WTC11 (cell line): Measurements from ENCODE around the gene YBEY. TPM values are rescaled to one million over a fixed set of nuclear protein-coding genes. Genes with fewer than 3 reads are reported as not detected.

Experiments
- ATAC-seq: fragments of 200-7000 bp; cut with Tn5 transposase; 2 replicates; pipeline ENCODE4 v1.10.0; 2021; ENCODE audit warnings: mild to moderate bottlenecking, moderate library complexity
- CTCF ChIA-PET: fragments of 300-600 bp; sonication (Branson Sonifier 250); formaldehyde crosslinking; loops from one replicate; lab custom pipeline; 2021; ENCODE audit warnings: antibody characterized with exemption; lab: Charles Lee
- POLR2A ChIA-PET: fragments of 350-600 bp; sonication (Branson Sonifier 250); formaldehyde crosslinking; loops from one replicate; lab custom pipeline; 2021; ENCODE audit warnings: antibody characterized with exemption; lab: Charles Lee
- DNase-seq: peaks from one replicate; pipeline ENCODE4 v3.0.0; 2021; ENCODE audit warnings: low spot score
- H3K27ac Mint-ChIP-seq: 2 replicates; pipeline ENCODE4 v1.8.0; 2021; ENCODE audit warnings: mixed read lengths
- H3K27me3 Mint-ChIP-seq: 2 replicates; pipeline ENCODE4 v1.8.0; 2021; ENCODE audit warnings: low read depth, mild to moderate bottlenecking, moderate library complexity, mixed read lengths
- H3K36me3 Mint-ChIP-seq: 2 replicates; pipeline ENCODE4 v1.8.0; 2021; ENCODE audit warnings: mixed read lengths
- H3K4me1 Mint-ChIP-seq: 2 replicates; pipeline ENCODE4 v1.8.0; 2022; ENCODE audit warnings: mixed read lengths
- H3K4me3 Mint-ChIP-seq: 2 replicates; pipeline ENCODE4 v1.8.0; 2021; ENCODE audit warnings: mild to moderate bottlenecking, moderate library complexity, mixed read lengths
- H3K9me3 Mint-ChIP-seq: 2 replicates; pipeline ENCODE4 v1.8.0; 2021; ENCODE audit warnings: mixed read lengths
- CREB1 ChIP-seq: sonication (generic); formaldehyde crosslinking; IDR thresholded peaks from 2 replicates; pipeline ENCODE4 v1.8.0; 2023; ENCODE audit warnings: mild to moderate bottlenecking, missing genetic modification reagents
- CREM ChIP-seq: sonication (generic); formaldehyde crosslinking; IDR thresholded peaks from 2 replicates; pipeline ENCODE4 v1.8.1; 2022; ENCODE audit warnings: mild to moderate bottlenecking, missing genetic modification reagents, moderate library complexity
- E2F5 ChIP-seq: sonication (generic); formaldehyde crosslinking; IDR thresholded peaks from 2 replicates; pipeline ENCODE4 v1.8.1; 2022; ENCODE audit warnings: mild to moderate bottlenecking, moderate library complexity, missing genetic modification reagents
- ELF4 ChIP-seq: sonication (generic); formaldehyde crosslinking; IDR thresholded peaks from 2 replicates; pipeline ENCODE4 v1.8.1; 2022; ENCODE audit warnings: low read depth, mild to moderate bottlenecking, moderate library complexity, missing genetic modification reagents
- EMX1 ChIP-seq: fragments of 250-450 bp; sonication (Bioruptor Pico); IDR thresholded peaks from 2 replicates; pipeline ENCODE4 v1.8.0; 2021; ENCODE audit warnings: mild to moderate bottlenecking
- FOXK1 ChIP-seq: sonication (generic); formaldehyde crosslinking; IDR thresholded peaks from 2 replicates; pipeline ENCODE4 v1.8.0; 2022; ENCODE audit warnings: mild to moderate bottlenecking, moderate library complexity, missing genetic modification reagents
- FOXP1 ChIP-seq: sonication (generic); formaldehyde crosslinking; IDR thresholded peaks from 2 replicates; pipeline ENCODE4 v1.8.0; 2022; ENCODE audit warnings: missing genetic modification reagents, mild to moderate bottlenecking, moderate library complexity, borderline replicate concordance
- GABPB1 ChIP-seq: sonication (generic); formaldehyde crosslinking; IDR thresholded peaks from 2 replicates; pipeline ENCODE4 v1.8.1; 2023; ENCODE audit warnings: mild to moderate bottlenecking, missing genetic modification reagents
- HMGA2 ChIP-seq: fragments of 250-450 bp; sonication (Bioruptor Pico); IDR thresholded peaks from 2 replicates; pipeline ENCODE4 v1.4.0; 2021; ENCODE audit warnings: mild to moderate bottlenecking, moderate library complexity
- HMGXB4 ChIP-seq: sonication (generic); formaldehyde crosslinking; IDR thresholded peaks from 2 replicates; pipeline ENCODE4 v1.8.1; 2023; ENCODE audit warnings: mild to moderate bottlenecking, moderate library complexity, missing genetic modification reagents
- IRF1 ChIP-seq: sonication (generic); formaldehyde crosslinking; IDR thresholded peaks from 2 replicates; pipeline ENCODE4 v1.8.0; 2023; ENCODE audit warnings: missing genetic modification reagents
- JUN ChIP-seq: sonication (generic); formaldehyde crosslinking; IDR thresholded peaks from 2 replicates; pipeline ENCODE4 v1.8.0; 2023; ENCODE audit warnings: mild to moderate bottlenecking, missing genetic modification reagents
- NFE2L1 ChIP-seq: sonication (generic); formaldehyde crosslinking; IDR thresholded peaks from 2 replicates; pipeline ENCODE4 v1.8.1; 2023; ENCODE audit warnings: missing genetic modification reagents
- NFYB ChIP-seq: sonication (generic); formaldehyde crosslinking; conservative IDR thresholded peaks from 2 replicates; pipeline ENCODE4 v1.8.0; 2022; ENCODE audit warnings: low read depth, missing genetic modification reagents
- NR2C2 ChIP-seq: sonication (generic); formaldehyde crosslinking; IDR thresholded peaks from 2 replicates; pipeline ENCODE4 v1.8.0; 2022; ENCODE audit warnings: mild to moderate bottlenecking, missing genetic modification reagents
- SMAD4 ChIP-seq: sonication (generic); formaldehyde crosslinking; IDR thresholded peaks from 2 replicates; pipeline ENCODE4 v1.8.0; 2022; ENCODE audit warnings: mild to moderate bottlenecking, missing genetic modification reagents
- STAT6 ChIP-seq: sonication (generic); formaldehyde crosslinking; conservative IDR thresholded peaks from 2 replicates; pipeline ENCODE4 v1.8.1; 2023; ENCODE audit warnings: mild to moderate bottlenecking, low read depth, missing genetic modification reagents, moderate library complexity
- TP53 ChIP-seq: sonication (generic); formaldehyde crosslinking; IDR thresholded peaks from 2 replicates; pipeline ENCODE4 v1.8.1; 2023; ENCODE audit warnings: mild to moderate bottlenecking, missing genetic modification reagents
- ZNF138 ChIP-seq: sonication (generic); formaldehyde crosslinking; conservative IDR thresholded peaks from 2 replicates; pipeline ENCODE4 v1.8.1; 2022; ENCODE audit warnings: mild to moderate bottlenecking, moderate library complexity, missing genetic modification reagents
- ZNF263 ChIP-seq: sonication (generic); formaldehyde crosslinking; IDR thresholded peaks from 2 replicates; pipeline ENCODE4 v1.8.1; 2022; ENCODE audit warnings: low read depth, mild to moderate bottlenecking, moderate library complexity, missing genetic modification reagents
- total RNA-seq: library from RNA; stranded (reverse); gene quantifications from 3 replicates; pipeline ENCODE4 v1.2.3, GENCODE V29; 2021
- TF ChIP-seq, protein P1 (sequence below): sonication (generic); formaldehyde crosslinking; conservative IDR thresholded peaks from 2 replicates; pipeline ENCODE4 v1.8.1; 2022; ENCODE audit warnings: mild to moderate bottlenecking, missing genetic modification reagents
- TF ChIP-seq, protein P2 (sequence below): sonication (generic); formaldehyde crosslinking; IDR thresholded peaks from 2 replicates; pipeline ENCODE4 v1.8.1; 2022; ENCODE audit warnings: low read depth, missing genetic modification reagents, borderline replicate concordance
- TF ChIP-seq, protein P3 (sequence below): sonication (generic); formaldehyde crosslinking; IDR thresholded peaks from 2 replicates; pipeline ENCODE4 v1.8.1; 2022; ENCODE audit warnings: mild to moderate bottlenecking, missing genetic modification reagents, moderate library complexity, borderline replicate concordance
- TF ChIP-seq, protein P4 (sequence below): fragments of 250-450 bp; sonication (Bioruptor Pico); IDR thresholded peaks from 2 replicates; pipeline ENCODE4 v1.9.0; 2021; ENCODE audit warnings: moderate library complexity, mild to moderate bottlenecking, inconsistent platforms, borderline replicate concordance

YBEY gene
- total RNA-seq, 1 experiment from 2014 or later = 27.4 TPM

- TF ChIP-seq HMGXB4 (CRISPR knock-in tag) (no peak), JUN (no peak; the same call in 1 of the 2 replicates), STAT6 (CRISPR knock-in tag) (no peak), ZNF138 (CRISPR knock-in tag) (no peak), NFE2L1 (no peak), EMX1 (no peak), CREM (CRISPR knock-in tag) (no peak), NR2C2 (CRISPR knock-in tag) (0 out of 2 replicates have a peak, but pooled peaks have one; percentile 17), GABPB1 (CRISPR knock-in tag) (no peak), ELF4 (CRISPR knock-in tag) (peak; percentile 65; the same call in 1 of the 2 replicates), E2F5 (no peak), IRF1 (CRISPR knock-in tag) (no peak), ZNF263 (CRISPR knock-in tag) (0 out of 2 replicates have a peak, but pooled peaks have one; percentile 25), SMAD4 (CRISPR knock-in tag) (no peak)
- TF ChIP-seq, protein P1, sequence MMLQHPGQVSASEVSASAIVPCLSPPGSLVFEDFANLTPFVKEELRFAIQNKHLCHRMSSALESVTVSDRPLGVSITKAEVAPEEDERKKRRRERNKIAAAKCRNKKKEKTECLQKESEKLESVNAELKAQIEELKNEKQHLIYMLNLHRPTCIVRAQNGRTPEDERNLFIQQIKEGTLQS (CRISPR knock-in tag) = no peak
- TF ChIP-seq, protein P2, sequence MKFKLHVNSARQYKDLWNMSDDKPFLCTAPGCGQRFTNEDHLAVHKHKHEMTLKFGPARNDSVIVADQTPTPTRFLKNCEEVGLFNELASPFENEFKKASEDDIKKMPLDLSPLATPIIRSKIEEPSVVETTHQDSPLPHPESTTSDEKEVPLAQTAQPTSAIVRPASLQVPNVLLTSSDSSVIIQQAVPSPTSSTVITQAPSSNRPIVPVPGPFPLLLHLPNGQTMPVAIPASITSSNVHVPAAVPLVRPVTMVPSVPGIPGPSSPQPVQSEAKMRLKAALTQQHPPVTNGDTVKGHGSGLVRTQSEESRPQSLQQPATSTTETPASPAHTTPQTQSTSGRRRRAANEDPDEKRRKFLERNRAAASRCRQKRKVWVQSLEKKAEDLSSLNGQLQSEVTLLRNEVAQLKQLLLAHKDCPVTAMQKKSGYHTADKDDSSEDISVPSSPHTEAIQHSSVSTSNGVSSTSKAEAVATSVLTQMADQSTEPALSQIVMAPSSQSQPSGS (CRISPR knock-in tag) = no peak
Observed at GRCh38 chr21:46323227-46323709, 37.1 kb downstream of the YBEY start (continued).

DNA sequence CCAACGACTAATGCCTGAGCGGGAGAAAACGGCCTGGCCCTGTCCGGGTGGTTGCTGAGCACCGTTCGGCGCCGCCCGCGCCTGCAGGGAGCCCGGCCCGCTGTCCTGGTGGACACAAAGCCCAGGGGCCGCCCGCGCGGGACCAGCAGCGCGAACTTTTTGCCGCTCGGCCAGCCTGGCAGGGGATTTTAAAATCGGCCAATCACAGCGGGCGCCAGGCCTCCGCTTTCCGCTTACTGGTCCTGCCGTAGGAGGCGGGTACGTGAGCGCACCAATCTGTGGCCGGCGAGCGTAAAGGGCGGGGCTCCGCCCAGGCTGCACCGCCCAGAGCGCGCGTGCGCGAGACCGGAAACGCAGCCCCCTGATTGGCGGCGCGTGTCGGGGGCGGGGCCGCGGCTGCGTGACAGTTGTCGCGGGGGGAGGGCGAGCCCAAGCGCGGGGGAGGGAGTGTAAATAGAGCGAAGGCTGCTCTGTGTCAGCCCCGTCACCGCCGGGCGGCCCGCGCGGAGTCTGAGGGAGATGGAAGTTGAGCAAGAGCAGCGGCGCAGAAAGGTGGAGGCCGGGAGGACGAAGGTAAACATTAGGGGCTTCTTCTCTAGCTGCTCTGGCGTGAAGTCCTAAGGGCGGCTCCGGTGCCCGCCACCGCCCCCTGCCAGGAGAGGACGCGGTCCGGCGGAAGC is 37.7 kb downstream of the YBEY start, which contains the start of the genes C21orf58 and PCNT:
C21orf58 (minus strand) TSS at position 161 of the 680 bp plus-strand sequence. CDS start 1,132 bp downstream, outside the sequence.
PCNT (plus strand) TSS at position 447 of the 680 bp plus-strand sequence; CDS start at position 520, 73 bp downstream.
- ChIA-PET CTCF (interaction anchor here (0.6 to 1.6 kb wide), 3 partner anchors 11 to 27 kb away, joined by 3 to 4 read pairs (median 4); no protein-coding TSS in a partner anchor), POLR2A (no interaction called here)
- peaks cover 35% of the 10 kb centered on the region for H3K4me1 Mint-ChIP-seq
- ATAC-seq (peak; percentile 85), DNase-seq (peak; percentile 97)
- H3K9me3 Mint-ChIP-seq = no peaks in the 10 kb centered on the region
- no peaks in the 10 kb centered on the region for H3K27me3 Mint-ChIP-seq
- peak within 1 kb of the TSS; percentile 99 for H3K27ac Mint-ChIP-seq
- H3K4me3 Mint-ChIP-seq = peak within 1 kb of the TSS; percentile 96
- peaks cover 29% of the 10 kb centered on the region for H3K36me3 Mint-ChIP-seq
- TF ChIP-seq CREB1 (peak; percentile 55; the same call in 1 of the 2 replicates), TP53 (CRISPR knock-in tag) (0 out of 2 replicates have a peak, but pooled peaks have one; percentile 18), NR2C2 (CRISPR knock-in tag) (no peak), FOXK1 (CRISPR knock-in tag) (peak; percentile 83), NFYB (CRISPR knock-in tag) (peak; percentile 95), FOXP1 (CRISPR knock-in tag) (peak; percentile 72; the same call in 1 of the 2 replicates), HMGA2 (CRISPR knock-in tag) (no peak)
- TF ChIP-seq, protein P3, sequence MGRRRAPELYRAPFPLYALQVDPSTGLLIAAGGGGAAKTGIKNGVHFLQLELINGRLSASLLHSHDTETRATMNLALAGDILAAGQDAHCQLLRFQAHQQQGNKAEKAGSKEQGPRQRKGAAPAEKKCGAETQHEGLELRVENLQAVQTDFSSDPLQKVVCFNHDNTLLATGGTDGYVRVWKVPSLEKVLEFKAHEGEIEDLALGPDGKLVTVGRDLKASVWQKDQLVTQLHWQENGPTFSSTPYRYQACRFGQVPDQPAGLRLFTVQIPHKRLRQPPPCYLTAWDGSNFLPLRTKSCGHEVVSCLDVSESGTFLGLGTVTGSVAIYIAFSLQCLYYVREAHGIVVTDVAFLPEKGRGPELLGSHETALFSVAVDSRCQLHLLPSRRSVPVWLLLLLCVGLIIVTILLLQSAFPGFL (CRISPR knock-in tag) = no peak
- TF ChIP-seq, protein P2 (CRISPR knock-in tag) = no peak
- TF ChIP-seq, protein P4, sequence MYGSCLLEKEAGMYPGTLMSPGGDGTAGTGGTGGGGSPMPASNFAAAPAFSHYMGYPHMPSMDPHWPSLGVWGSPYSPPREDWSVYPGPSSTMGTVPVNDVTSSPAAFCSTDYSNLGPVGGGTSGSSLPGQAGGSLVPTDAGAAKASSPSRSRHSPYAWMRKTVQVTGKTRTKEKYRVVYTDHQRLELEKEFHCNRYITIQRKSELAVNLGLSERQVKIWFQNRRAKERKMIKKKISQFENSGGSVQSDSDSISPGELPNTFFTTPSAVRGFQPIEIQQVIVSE (CRISPR knock-in tag) = no peak
